Activated T-helper 17 cell treated with anti-CD3 and anti-CD28 coated beads, Interleukin-2, amount 50 U/mL, for 72 hours (primary cell): Measurements from ENCODE around the gene RPL41. TPM values are rescaled to one million over a fixed set of nuclear protein-coding genes. Genes with fewer than 3 reads are reported as not detected.
"Not testable (repeated sequence)": the region's sequence is repeated elsewhere in the genome, so short reads cannot be mapped to it uniquely, and the experiment has no call there.

Experiments used
- ATAC-seq: fragments of 150-1000 bp; cut with Tn5 transposase; replicated peaks from 2 replicates; pipeline ENCODE4 v1.10.0; 2021; ENCODE audit warnings: mild to moderate bottlenecking, moderate library complexity
- H3K27ac Mint-ChIP-seq: one replicate; pipeline ENCODE4 v1.8.0; 2022; ENCODE audit warnings: mixed read lengths
- H3K27me3 Mint-ChIP-seq: one replicate; pipeline ENCODE4 v1.8.0; 2022; ENCODE audit warnings: mixed read lengths
- H3K36me3 Mint-ChIP-seq: one replicate; pipeline ENCODE4 v1.8.0; 2022; ENCODE audit warnings: low read depth, mild to moderate bottlenecking, mixed read lengths
- H3K4me1 Mint-ChIP-seq: one replicate; pipeline ENCODE4 v1.8.0; 2022; ENCODE audit warnings: mixed read lengths
- H3K4me3 Mint-ChIP-seq: one replicate; pipeline ENCODE4 v1.8.0; 2022; ENCODE audit warnings: mild to moderate bottlenecking, mixed read lengths
- H3K9me3 Mint-ChIP-seq: one replicate; pipeline ENCODE4 v1.8.0; 2022; ENCODE audit warnings: mixed read lengths
- total RNA-seq, 2 donors: library from RNA; stranded (reverse); gene quantifications; one replicate each; pipeline ENCODE4 v1.2.3, GENCODE V29; 2022

The RPL41 gene
- total RNA-seq, 2 donors from 2014 or later: 4,564 to 4,582 TPM

DNA sequence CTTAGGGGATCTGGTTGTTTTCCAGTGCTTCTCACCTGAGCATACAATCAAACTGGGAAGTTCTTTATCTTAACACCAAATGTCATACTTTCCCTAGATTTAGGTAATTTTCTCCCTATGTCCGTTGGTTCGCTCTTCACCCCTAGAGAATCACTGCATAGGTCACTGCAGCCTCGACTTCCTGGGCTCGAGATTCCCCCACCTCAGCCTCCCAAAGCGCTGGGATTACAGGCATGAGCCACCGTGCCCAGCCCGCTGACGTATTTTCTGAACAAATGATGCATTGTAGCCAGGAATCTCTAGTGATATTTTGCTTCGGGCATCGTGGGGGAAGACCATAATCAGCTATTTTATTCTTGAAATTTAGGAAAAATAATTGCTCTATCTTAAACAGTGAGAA, 1.1 kb upstream of the RPL41 start:
- no peak for ATAC-seq
- Mint-ChIP-seq H3K9me3 (no peaks in the 10 kb centered on the region), H3K4me3 (peak overlapping the region; percentile 97), H3K27ac (peak overlapping the region; percentile 100), H3K4me1 (peaks cover 16% of the 10 kb centered on the region), H3K36me3 (peaks cover 84% of the 10 kb centered on the region), H3K27me3 (no peaks in the 10 kb centered on the region)

GRCh38 chr12:56117082-56117706, 761 bp downstream of the RPL41 start:
- peak overlapping the region; percentile 97 for H3K4me3 Mint-ChIP-seq
- H3K36me3 Mint-ChIP-seq: peaks cover 84% of the 10 kb centered on the region
- not testable (repeated sequence) for H3K27me3 Mint-ChIP-seq, ATAC-seq, H3K9me3 Mint-ChIP-seq
- peaks cover 16% of the 10 kb centered on the region for H3K4me1 Mint-ChIP-seq
- peak overlapping the region; percentile 100 for H3K27ac Mint-ChIP-seq

DNA sequence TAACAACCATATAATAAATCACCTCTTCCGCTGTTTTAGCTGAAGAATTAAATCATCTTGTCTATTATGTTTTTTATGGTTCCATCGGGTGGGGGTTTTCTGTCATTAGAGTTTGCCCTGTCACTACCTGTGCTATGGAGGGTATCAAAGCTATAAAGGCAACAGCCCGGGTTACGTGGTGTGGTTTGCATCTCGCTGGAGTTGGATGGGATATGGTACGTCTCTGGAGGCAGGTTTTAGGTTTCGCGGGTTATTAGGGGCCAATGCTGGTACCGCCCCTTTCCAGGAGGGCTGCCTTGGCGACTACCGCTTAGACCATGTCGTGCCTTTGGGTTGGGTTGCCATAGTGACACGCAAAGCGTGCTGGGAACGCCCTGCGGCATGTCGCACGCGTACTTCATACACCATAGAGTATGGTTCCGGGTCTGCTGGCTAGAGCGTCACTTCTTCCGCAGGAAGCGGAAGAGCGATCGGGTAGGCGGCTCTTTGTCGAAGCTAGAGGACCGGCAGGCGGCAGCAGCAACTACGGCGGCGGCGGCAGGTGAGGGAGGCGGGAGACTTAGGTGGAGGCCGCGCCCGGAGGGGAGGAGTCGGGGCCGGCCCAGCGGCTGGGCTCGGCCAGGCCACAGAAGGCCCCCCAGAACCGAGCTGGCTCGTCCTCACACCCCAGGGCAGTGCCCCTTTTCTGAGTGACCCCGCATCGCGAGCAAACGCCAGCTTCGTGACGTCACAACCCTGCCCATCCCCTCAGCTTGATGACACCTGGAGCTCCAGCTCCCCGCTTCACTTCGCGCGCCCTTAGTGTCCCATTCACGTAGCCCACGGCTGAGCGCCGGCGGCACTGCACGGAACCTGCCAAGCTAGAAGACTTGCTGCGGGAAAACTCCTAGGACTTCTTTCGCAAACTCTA, 1.6 kb downstream of the RPL41 start, which contains the start of gene ZC3H10:
ZC3H10 (plus strand) TSS at position 489 of the 910 bp plus-strand sequence. CDS start 2,297 bp downstream, outside the sequence.
- no peaks in the 10 kb centered on the region for H3K9me3 Mint-ChIP-seq

GRCh38 chr12:56118688-56119357, 2.4 kb downstream of the RPL41 start:
- Mint-ChIP-seq H3K27ac (peak overlapping the region; percentile 100), H3K27me3 (no peaks in the 10 kb centered on the region), H3K4me3 (peak overlapping the region; percentile 97), H3K4me1 (peaks cover 19% of the 10 kb centered on the region), H3K36me3 (peaks cover 72% of the 10 kb centered on the region), H3K9me3 (no peaks in the 10 kb centered on the region)
- peak; percentile 1 for ATAC-seq

More for the DNA sequence above, 1.6 kb downstream of the RPL41 start, which contains the start of gene ZC3H10:
- peak within 1 kb of the TSS; percentile 97 for H3K4me3 Mint-ChIP-seq
- H3K27ac Mint-ChIP-seq: peak within 1 kb of the TSS; percentile 100
- ATAC-seq: peak; percentile 89
- H3K36me3 Mint-ChIP-seq: peaks cover 77% of the 10 kb centered on the region
- H3K27me3 Mint-ChIP-seq: no peaks in the 10 kb centered on the region
- peaks cover 16% of the 10 kb centered on the region for H3K4me1 Mint-ChIP-seq

- Mint-ChIP-seq H3K4me3 (peak overlapping the region; percentile 97), H3K4me1 (peaks cover 24% of the 10 kb centered on the region), H3K36me3 (peaks cover 72% of the 10 kb centered on the region), H3K27me3 (no peaks in the 10 kb centered on the region), H3K27ac (peak overlapping the region; percentile 100), H3K9me3 (no peaks in the 10 kb centered on the region)
- ATAC-seq: no peak
These were observed 2.9 kb downstream of the RPL41 start for GRCh38 chr12:56119361-56119796.

DNA sequence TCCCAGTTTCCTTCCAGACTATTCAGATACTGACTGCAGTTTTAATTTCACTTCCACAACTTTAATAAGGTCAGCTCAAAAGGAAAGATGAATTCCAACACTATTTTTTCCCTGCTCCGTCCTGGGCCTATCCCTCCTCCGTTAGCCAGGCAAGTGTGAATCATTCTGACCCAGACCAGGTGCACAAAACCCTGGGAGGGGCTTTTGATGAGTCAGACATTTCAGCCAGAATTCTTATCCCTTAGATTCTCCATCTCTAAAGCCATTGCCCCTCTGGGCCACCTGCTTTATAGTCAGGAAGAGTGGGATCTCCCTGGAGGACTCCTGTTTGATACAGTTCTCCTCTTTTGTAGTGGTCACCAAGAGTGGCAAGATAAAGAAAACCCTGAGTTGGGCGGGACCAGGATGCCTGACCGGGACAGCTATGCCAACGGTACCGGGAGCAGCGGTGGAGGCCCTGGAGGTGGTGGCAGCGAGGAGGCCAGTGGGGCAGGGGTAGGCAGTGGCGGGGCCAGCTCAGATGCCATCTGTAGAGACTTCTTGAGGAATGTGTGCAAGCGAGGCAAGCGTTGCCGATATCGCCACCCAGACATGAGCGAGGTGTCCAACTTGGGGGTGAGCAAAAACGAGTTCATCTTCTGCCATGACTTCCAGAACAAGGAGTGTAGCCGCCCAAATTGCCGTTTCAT, 3.9 kb downstream of the RPL41 start:
- peak overlapping the region; percentile 100 for H3K27ac Mint-ChIP-seq
- no peaks in the 10 kb centered on the region for H3K27me3 Mint-ChIP-seq
- H3K4me3 Mint-ChIP-seq: peak overlapping the region; percentile 97
- H3K9me3 Mint-ChIP-seq: no peaks in the 10 kb centered on the region
- ATAC-seq: no peak
- peaks cover 24% of the 10 kb centered on the region for H3K4me1 Mint-ChIP-seq
- peaks cover 73% of the 10 kb centered on the region for H3K36me3 Mint-ChIP-seq

DNA sequence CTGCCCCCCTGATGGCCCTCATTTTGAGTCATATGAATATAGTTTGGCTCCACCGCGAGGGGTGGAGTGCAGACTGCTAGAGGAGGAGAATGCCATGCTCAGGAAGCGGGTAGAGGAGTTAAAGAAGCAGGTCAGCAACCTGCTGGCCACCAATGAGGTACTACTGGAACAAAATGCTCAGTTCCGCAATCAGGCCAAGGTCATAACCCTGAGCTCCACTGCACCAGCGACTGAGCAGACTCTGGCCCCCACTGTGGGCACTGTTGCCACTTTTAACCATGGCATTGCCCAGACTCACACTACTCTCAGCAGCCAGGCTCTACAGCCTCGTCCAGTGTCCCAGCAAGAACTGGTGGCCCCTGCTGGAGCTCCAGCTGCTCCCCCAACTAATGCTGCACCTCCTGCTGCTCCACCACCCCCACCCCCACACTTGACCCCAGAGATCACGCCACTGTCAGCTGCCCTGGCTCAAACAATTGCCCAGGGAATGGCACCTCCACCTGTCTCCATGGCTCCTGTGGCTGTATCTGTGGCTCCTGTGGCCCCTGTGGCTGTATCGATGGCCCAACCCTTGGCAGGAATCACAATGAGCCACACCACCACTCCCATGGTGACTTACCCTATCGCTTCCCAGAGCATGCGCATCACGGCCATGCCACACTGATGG, 4.9 kb downstream of the RPL41 start:
- Mint-ChIP-seq H3K9me3 (no peaks in the 10 kb centered on the region), H3K36me3 (peaks cover 70% of the 10 kb centered on the region), H3K4me3 (no peak overlapping the region), H3K4me1 (peaks cover 29% of the 10 kb centered on the region), H3K27ac (peak overlapping the region; percentile 50), H3K27me3 (no peaks in the 10 kb centered on the region)
- ATAC-seq: no peak

DNA sequence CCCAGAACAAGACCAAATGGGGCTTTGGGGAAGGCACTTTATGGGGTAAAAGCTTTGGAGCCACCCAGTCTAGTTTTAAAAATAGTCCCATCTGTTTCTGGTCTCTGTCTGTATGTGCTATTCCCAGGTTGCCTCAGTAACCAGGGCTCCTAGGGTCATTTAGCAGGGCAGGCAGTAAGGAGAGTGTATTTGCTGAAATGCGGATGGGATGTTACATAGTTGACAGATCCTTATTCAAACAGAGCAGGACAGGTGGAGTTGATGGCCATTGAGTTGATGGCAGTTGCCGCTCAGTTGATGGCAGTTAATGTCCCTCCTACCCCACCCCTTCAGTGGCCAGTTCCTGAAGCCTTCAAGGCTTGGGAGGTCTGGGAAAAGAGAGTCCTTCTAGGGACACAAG, 6.2 kb downstream of the RPL41 start:
- Mint-ChIP-seq H3K27ac (peak overlapping the region; percentile 50), H3K9me3 (no peaks in the 10 kb centered on the region), H3K36me3 (peaks cover 58% of the 10 kb centered on the region), H3K27me3 (no peaks in the 10 kb centered on the region), H3K4me3 (no peak overlapping the region), H3K4me1 (peaks cover 38% of the 10 kb centered on the region)
- ATAC-seq: no peak

GRCh38 chr12:56124133-56124532, 7.7 kb downstream of the RPL41 start:
- peak overlapping the region; percentile 71 for H3K27ac Mint-ChIP-seq
- H3K36me3 Mint-ChIP-seq: peaks cover 60% of the 10 kb centered on the region
- H3K4me1 Mint-ChIP-seq: peaks cover 34% of the 10 kb centered on the region
- no peaks in the 10 kb centered on the region for H3K9me3 Mint-ChIP-seq
- ATAC-seq: no peak
- H3K27me3 Mint-ChIP-seq: no peaks in the 10 kb centered on the region
- peak overlapping the region; percentile 28 for H3K4me3 Mint-ChIP-seq

DNA sequence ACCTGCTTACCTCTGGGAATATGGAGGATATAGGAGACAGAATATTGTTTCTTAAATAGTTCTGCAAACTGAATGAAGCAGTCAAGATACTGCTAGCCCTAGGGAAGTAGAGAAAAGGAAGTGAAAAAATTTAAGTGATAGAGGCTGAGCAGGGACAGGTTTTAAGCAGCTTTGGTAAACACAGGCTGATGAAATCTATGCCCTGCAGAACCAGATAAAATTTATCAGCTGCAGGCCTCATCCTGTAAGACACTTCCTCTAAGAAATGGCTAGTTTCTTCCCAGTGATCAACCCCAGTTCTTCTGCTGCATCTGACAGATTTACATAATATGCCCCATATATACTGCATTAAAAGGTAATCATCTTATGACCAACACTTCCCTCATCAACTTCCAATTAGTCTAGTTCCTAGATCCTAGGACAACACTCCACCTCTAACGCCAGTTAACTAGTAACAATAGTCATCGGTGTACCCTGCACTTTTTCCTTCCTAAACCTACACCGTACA, 10.4 kb downstream of the RPL41 start:
- Mint-ChIP-seq H3K9me3 (no peaks in the 10 kb centered on the region), H3K4me1 (peaks cover 42% of the 10 kb centered on the region), H3K27ac (peak overlapping the region; percentile 83), H3K4me3 (peak overlapping the region; percentile 98), H3K36me3 (peaks cover 62% of the 10 kb centered on the region), H3K27me3 (no peaks in the 10 kb centered on the region)
- ATAC-seq: no peak

DNA sequence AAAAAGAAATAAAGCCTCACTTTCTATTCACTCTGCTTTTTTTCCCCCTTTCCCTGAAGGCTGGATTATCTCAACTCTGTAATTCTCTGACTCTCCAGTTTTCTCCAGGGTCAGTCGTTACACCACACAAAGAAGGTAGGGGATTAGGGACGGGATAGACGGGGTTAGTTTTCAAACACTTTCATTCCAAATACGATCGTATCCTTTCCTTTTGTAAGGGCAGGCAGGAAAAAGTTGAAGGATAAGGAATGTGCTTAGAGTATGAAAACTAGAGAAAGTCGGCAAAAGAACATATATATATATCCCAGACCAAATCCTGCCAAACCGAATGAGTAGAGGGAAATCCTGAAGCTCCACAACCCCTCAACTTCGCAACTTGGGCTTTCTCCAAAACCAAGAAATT, 11.1 kb downstream of the RPL41 start:
- H3K36me3 Mint-ChIP-seq: peaks cover 65% of the 10 kb centered on the region
- no peaks in the 10 kb centered on the region for H3K27me3 Mint-ChIP-seq
- H3K4me1 Mint-ChIP-seq: peaks cover 49% of the 10 kb centered on the region
- H3K4me3 Mint-ChIP-seq: peak overlapping the region; percentile 98
- no peaks in the 10 kb centered on the region for H3K9me3 Mint-ChIP-seq
- H3K27ac Mint-ChIP-seq: peak overlapping the region; percentile 83
- no peak for ATAC-seq

DNA sequence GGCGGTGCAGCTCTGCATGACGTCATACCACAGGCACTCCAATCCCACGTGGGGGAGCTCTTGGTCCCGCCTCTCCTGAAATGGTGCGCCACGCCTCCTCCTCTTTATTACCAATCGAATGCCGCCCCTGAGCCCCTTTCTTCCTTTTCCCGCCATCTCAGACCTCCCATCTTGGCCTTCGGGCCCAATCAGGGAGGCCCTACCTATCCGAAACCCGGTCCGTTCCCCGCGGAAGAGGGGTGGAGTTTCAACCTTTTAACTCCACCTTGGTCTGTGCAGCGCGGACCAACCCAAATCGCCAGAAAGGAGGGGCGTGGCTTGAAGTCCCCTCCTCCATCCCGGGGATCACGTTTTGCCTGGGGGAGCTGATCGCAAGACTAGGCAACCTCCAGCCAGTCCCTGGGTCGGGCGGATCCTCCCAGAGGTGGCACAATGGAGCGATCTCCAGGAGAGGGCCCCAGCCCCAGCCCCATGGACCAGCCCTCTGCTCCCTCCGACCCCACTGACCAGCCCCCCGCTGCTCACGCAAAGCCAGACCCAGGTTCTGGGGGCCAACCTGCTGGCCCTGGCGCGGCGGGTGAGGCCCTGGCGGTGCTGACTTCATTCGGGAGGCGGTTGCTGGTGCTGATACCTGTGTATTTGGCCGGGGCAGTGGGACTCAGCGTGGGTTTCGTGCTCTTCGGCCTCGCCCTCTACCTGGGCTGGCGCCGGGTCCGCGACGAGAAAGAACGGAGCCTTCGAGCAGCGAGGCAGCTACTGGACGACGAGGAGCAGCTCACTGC, 11.6 kb downstream of the RPL41 start, which contains the start of gene ESYT1:
ESYT1 (plus strand) TSS at position 380 of the 782 bp plus-strand sequence; CDS start at position 433, 53 bp downstream.
- Mint-ChIP-seq H3K36me3 (peaks cover 71% of the 10 kb centered on the region), H3K27me3 (no peaks in the 10 kb centered on the region), H3K4me1 (peaks cover 50% of the 10 kb centered on the region), H3K4me3 (peak within 1 kb of the TSS; percentile 98), H3K9me3 (no peaks in the 10 kb centered on the region), H3K27ac (peak within 1 kb of the TSS; percentile 83)
- peak; percentile 95 for ATAC-seq
